Lower lobe of right lung (tissue), 2 donors: Measurements from ENCODE around the gene FIBIN. TPM values are rescaled to one million over a fixed set of nuclear protein-coding genes. Genes with fewer than 3 reads are reported as not detected.
"Not testable (repeated sequence)": the region's sequence is repeated elsewhere in the genome, so short reads cannot be mapped to it uniquely, and the experiment has no call there.

Experiments
- ATAC-seq, 2 donors: fragments of 200-7000 bp; cut with Tn5 transposase; one replicate each; pipeline ENCODE4 v1.9.1; 2020 to 2022; ENCODE audit warnings: mild to moderate bottlenecking in 2 of 2, moderate library complexity in 2 of 2
- DNase-seq: peaks from one replicate; pipeline ENCODE4 v3.0.0-alpha.2; 2020
- H3K27ac ChIP-seq: fragments of 200-600 bp; one replicate; pipeline ENCODE4 v1.8.0; 2022
- H3K27me3 ChIP-seq: fragments of 200-600 bp; one replicate; pipeline ENCODE4 v1.8.0; 2022; ENCODE audit warnings: low read depth
- H3K36me3 ChIP-seq: fragments of 200-600 bp; one replicate; pipeline ENCODE4 v1.8.0; 2022; ENCODE audit warnings: mild to moderate bottlenecking
- H3K4me1 ChIP-seq: fragments of 200-600 bp; one replicate; pipeline ENCODE4 v1.8.0; 2022
- H3K4me3 ChIP-seq: fragments of 200-600 bp; one replicate; pipeline ENCODE4 v1.8.0; 2022; ENCODE audit warnings: mild to moderate bottlenecking
- H3K9me3 ChIP-seq: fragments of 200-600 bp; one replicate; pipeline ENCODE4 v1.8.0; 2022
- CTCF ChIP-seq: fragments of 200-600 bp; IDR thresholded peaks from one replicate; pipeline ENCODE4 v1.8.0; 2022; ENCODE audit warnings: antibody characterized with exemption, mild to moderate bottlenecking
- intact Hi-C: fragments of 100-400 bp; cut with DNase I; formaldehyde crosslinking; loops from one replicate; pipeline ENCODE4 v1.11.0; 2022
- total RNA-seq: library from RNA; stranded (reverse); fragmentation: NEBNext Ultra II Directional; extraction: Animal tissue kit (Norgen Biotek cat#: 25700); gene quantifications from one replicate; pipeline ENCODE4 v1.2.1, GENCODE V29; 2021
- donor health status: DM: no; HTN: yes; CAD: no; lungs with severe emphysema.

FIBIN gene
- total RNA-seq, 1 donor from 2014 or later, result 27.8 TPM

GRCh38 chr11:26958005-26958701 is 35.8 kb upstream of the FIBIN start:
- Histone ChIP-seq H3K27me3 (no peaks in the 10 kb centered on the region), H3K36me3 (no peaks in the 10 kb centered on the region), H3K9me3 (no peaks in the 10 kb centered on the region), H3K27ac (no peak overlapping the region), H3K4me3 (no peak overlapping the region), H3K4me1 (no peaks in the 10 kb centered on the region)
- TF ChIP-seq CTCF, result no peak
- DNase-seq (no peak), ATAC-seq (no peak)
- intact Hi-C loops, result no loop called here

- no peak overlapping the region for H3K4me3 ChIP-seq
- H3K36me3 ChIP-seq, result no peaks in the 10 kb centered on the region
- no peak overlapping the region for H3K27ac ChIP-seq
- TF ChIP-seq CTCF, result no peak
- H3K9me3 ChIP-seq, result no peaks in the 10 kb centered on the region
- intact Hi-C loops, result no loop called here
- ATAC-seq (no peak), DNase-seq (no peak)
- no peaks in the 10 kb centered on the region for H3K4me1 ChIP-seq
- no peaks in the 10 kb centered on the region for H3K27me3 ChIP-seq
Observed at GRCh38 chr11:26958702-26959049, 35.2 kb upstream of the FIBIN start.

GRCh38 chr11:26960281-26960680 is 33.6 kb upstream of the FIBIN start:
- DNase-seq (no peak), ATAC-seq (no peak)
- Histone ChIP-seq H3K36me3 (no peaks in the 10 kb centered on the region), H3K27me3 (no peaks in the 10 kb centered on the region), H3K4me3 (no peak overlapping the region), H3K4me1 (no peaks in the 10 kb centered on the region), H3K27ac (no peak overlapping the region), H3K9me3 (no peaks in the 10 kb centered on the region)
- TF ChIP-seq CTCF, result no peak
- intact Hi-C loops, result no loop called here

- Histone ChIP-seq H3K36me3 (no peaks in the 10 kb centered on the region), H3K4me1 (no peaks in the 10 kb centered on the region), H3K27ac (no peak overlapping the region), H3K27me3 (no peaks in the 10 kb centered on the region), H3K9me3 (no peaks in the 10 kb centered on the region), H3K4me3 (no peak overlapping the region)
- no peak for ATAC-seq
- no peak for TF ChIP-seq CTCF
- intact Hi-C loops, result no loop called here
- DNase-seq, result no peak
Observed at GRCh38 chr11:26963764-26964163, 30.1 kb upstream of the FIBIN start.

GRCh38 chr11:26964339-26964738 is 29.6 kb upstream of the FIBIN start:
- intact Hi-C loops, result no loop called here
- no peak for DNase-seq
- no peaks in the 10 kb centered on the region for H3K27me3 ChIP-seq

GRCh38 chr11:26964847-26965485 is 28.9 kb upstream of the FIBIN start:
- H3K9me3 ChIP-seq, DNase-seq, ATAC-seq, H3K4me3 ChIP-seq, H3K36me3 ChIP-seq, H3K27me3 ChIP-seq, H3K4me1 ChIP-seq, intact Hi-C loops, H3K27ac ChIP-seq: not testable (repeated sequence)

More at GRCh38 chr11:26964339-26964738, 29.6 kb upstream of the FIBIN start:
- H3K27ac ChIP-seq, result no peak overlapping the region
- H3K4me1 ChIP-seq, result no peaks in the 10 kb centered on the region
- no peaks in the 10 kb centered on the region for H3K9me3 ChIP-seq
- H3K4me3 ChIP-seq, result no peak overlapping the region
- no peak for TF ChIP-seq CTCF
- ATAC-seq, result no peak
- H3K36me3 ChIP-seq, result no peaks in the 10 kb centered on the region
